A673 (cell line): ENCODE data around the gene SH3RF1. TPM values are rescaled to one million over a fixed set of nuclear protein-coding genes. Genes with fewer than 3 reads are reported as not detected.

ENCODE experiments used
- BruUV-seq: library from RNA; stranded (reverse); fragments of 400-500 nt; replicated peaks from 2 replicates; lab custom pipeline; 2021; lab: Mats Ljungman, UMichigan
- CTCF ChIA-PET: fragments of 300-600 bp; sonication (Branson Sonifier 250); formaldehyde crosslinking; loops from one replicate; lab custom pipeline; 2022; ENCODE audit warnings: antibody characterized with exemption; lab: Charles Lee
- POLR2A ChIA-PET: fragments of 300-600 bp; sonication (Branson Sonifier 250); formaldehyde crosslinking; loops from one replicate; lab custom pipeline; 2022; ENCODE audit warnings: antibody characterized with exemption; ENCODE audit not compliant: low non-redundant PET; lab: Charles Lee
- DNase-seq: peaks from one replicate; pipeline ENCODE4 v3.0.0-alpha.2; 2015; ENCODE audit warnings: low spot score
- H3K27ac ChIP-seq: fragments of 200-600 bp; sonication (generic); 2 replicates; pipeline ENCODE4 v1.5.1; 2016; ENCODE audit warnings: mixed run types, low read depth, mild to moderate bottlenecking, mixed read lengths, antibody characterized with exemption, low read length; ENCODE audit not compliant: poor library complexity, severe bottlenecking
- H3K27me3 ChIP-seq: fragments of 200-600 bp; sonication (generic); replicated peaks from 2 replicates; pipeline ENCODE4 v1.6.1; 2017; ENCODE audit warnings: mixed run types, low read depth, mild to moderate bottlenecking, mixed read lengths, antibody characterized with exemption, low read length; ENCODE audit not compliant: insufficient read depth, poor library complexity
- H3K36me3 ChIP-seq: fragments of 200-600 bp; sonication (generic); 2 replicates; pipeline ENCODE4 v1.6.1; 2016; ENCODE audit warnings: mixed run types, mild to moderate bottlenecking, mixed read lengths, antibody characterized with exemption, low read length; ENCODE audit not compliant: insufficient read depth, poor library complexity, severe bottlenecking
- H3K4me1 ChIP-seq: fragments of 200-600 bp; sonication (generic); 2 replicates; pipeline ENCODE4 v1.6.1; 2017; ENCODE audit warnings: mixed run types, mild to moderate bottlenecking, mixed read lengths, antibody characterized with exemption, low read length; ENCODE audit not compliant: insufficient read depth, poor library complexity, severe bottlenecking
- H3K4me3 ChIP-seq: fragments of 200-600 bp; sonication (generic); 2 replicates; pipeline ENCODE4 v1.5.1; 2016; ENCODE audit warnings: low read depth, mixed run types, mild to moderate bottlenecking, mixed read lengths, low read length; ENCODE audit not compliant: poor library complexity, severe bottlenecking
- H3K9me3 ChIP-seq: fragments of 200-600 bp; sonication (generic); 2 replicates; pipeline ENCODE4 v1.6.1; 2016; ENCODE audit warnings: mixed run types, low read depth, mild to moderate bottlenecking, mixed read lengths, antibody characterized with exemption, low read length; ENCODE audit not compliant: poor library complexity, severe bottlenecking
- EZH2 ChIP-seq: fragments of 200-600 bp; sonication (generic); IDR thresholded peaks from 2 replicates; pipeline ENCODE4 v1.6.1; 2017; ENCODE audit warnings: borderline replicate concordance, low read depth, mild to moderate bottlenecking, mixed read lengths, antibody characterized with exemption, low read length; ENCODE audit not compliant: poor library complexity, severe bottlenecking
- intact Hi-C: fragments of 100-400 bp; cut with micrococcal nuclease; formaldehyde crosslinking; loops from one replicate; pipeline ENCODE4 v1.10.0; 2022; ENCODE audit not compliant: unreplicated experiment
- total RNA-seq: library from RNA; stranded (reverse); gene quantifications from 2 replicates; pipeline ENCODE4 v1.2.3, GENCODE V29; 2021
- TF ChIP-seq, protein P1 (sequence below): fragments of 300-800, 200-600 bp; sonication (generic); conservative IDR thresholded peaks from 2 replicates; pipeline ENCODE4 v1.5.1; 2017; ENCODE audit warnings: low read depth, mild to moderate bottlenecking, antibody characterized with exemption, low read length, moderate library complexity, mixed read lengths

SH3RF1 gene
- total RNA-seq, 1 experiment from 2014 or later = 15.3 TPM

- H3K4me3 ChIP-seq = no peak overlapping the region
- H3K4me1 ChIP-seq = peaks cover 12% of the 10 kb centered on the region
- H3K27ac ChIP-seq = no peak overlapping the region
- intact Hi-C loops = no loop called here
- BruUV-seq = no TSS peak
- H3K36me3 ChIP-seq = no peaks in the 10 kb centered on the region
- TF ChIP-seq, protein P1, sequence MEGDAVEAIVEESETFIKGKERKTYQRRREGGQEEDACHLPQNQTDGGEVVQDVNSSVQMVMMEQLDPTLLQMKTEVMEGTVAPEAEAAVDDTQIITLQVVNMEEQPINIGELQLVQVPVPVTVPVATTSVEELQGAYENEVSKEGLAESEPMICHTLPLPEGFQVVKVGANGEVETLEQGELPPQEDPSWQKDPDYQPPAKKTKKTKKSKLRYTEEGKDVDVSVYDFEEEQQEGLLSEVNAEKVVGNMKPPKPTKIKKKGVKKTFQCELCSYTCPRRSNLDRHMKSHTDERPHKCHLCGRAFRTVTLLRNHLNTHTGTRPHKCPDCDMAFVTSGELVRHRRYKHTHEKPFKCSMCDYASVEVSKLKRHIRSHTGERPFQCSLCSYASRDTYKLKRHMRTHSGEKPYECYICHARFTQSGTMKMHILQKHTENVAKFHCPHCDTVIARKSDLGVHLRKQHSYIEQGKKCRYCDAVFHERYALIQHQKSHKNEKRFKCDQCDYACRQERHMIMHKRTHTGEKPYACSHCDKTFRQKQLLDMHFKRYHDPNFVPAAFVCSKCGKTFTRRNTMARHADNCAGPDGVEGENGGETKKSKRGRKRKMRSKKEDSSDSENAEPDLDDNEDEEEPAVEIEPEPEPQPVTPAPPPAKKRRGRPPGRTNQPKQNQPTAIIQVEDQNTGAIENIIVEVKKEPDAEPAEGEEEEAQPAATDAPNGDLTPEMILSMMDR = no peak
- TF ChIP-seq EZH2 = no peak
- no peaks in the 10 kb centered on the region for H3K9me3 ChIP-seq
- H3K27me3 ChIP-seq = no peaks in the 10 kb centered on the region
- ChIA-PET CTCF (no interaction called here), POLR2A (no interaction called here)
- no peak for DNase-seq
These were observed 221.8 kb downstream of the SH3RF1 start for GRCh38 chr4:169048868-169049414.

GRCh38 chr4:169047956-169048355 lies 222.8 kb downstream of the SH3RF1 start:
- no peak for DNase-seq
- Histone ChIP-seq H3K27ac (no peak overlapping the region), H3K4me3 (no peak overlapping the region), H3K36me3 (no peaks in the 10 kb centered on the region), H3K4me1 (peaks cover 12% of the 10 kb centered on the region), H3K9me3 (no peaks in the 10 kb centered on the region), H3K27me3 (no peaks in the 10 kb centered on the region)
- TF ChIP-seq, protein P1 = no peak
- no peak for TF ChIP-seq EZH2
- intact Hi-C loops = no loop called here
- CTCF ChIA-PET = no interaction called here
- no TSS peak for BruUV-seq
- POLR2A ChIA-PET = interaction anchor here (0.7 kb wide), 1 partner anchor 92 kb away, joined by 12 read pairs; no protein-coding TSS in a partner anchor

DNA sequence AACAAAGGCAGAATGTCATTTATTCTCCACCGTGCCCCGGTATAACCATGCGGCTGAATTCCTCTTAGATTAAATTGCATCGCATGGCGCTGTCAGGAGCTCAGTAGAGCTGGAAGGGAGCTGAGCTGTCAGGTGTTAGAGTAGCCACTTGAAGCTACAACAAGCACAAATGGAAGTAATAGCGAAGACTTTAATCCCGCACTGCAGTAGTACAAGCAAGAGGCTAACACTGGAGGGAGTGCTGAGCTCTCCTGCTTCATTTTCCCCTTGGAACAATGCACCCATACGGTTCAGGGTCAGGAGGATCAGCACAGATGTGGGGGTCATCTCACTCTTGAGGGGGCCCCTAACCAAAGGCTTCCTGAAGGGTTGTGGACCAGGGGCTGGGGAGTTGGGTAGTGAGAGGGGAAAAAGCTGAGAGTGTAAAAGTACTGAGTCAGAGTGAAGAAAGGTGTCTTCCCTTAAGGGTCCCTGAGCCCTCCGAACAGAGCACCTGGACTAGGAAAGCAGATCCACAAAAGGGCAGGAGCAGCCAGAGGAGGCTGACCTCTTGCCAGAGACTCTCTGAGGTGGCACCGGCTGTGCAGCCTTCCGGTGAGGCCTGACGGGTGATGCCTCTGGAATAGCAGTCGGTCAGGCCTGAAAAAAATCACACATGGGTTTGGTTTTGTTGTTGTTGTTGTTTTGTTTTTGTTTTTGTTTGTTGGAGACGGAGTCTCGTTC lies 224.7 kb downstream of the SH3RF1 start:
- no peak for TF ChIP-seq EZH2
- TF ChIP-seq, protein P1 = peak; percentile 36
- CTCF ChIA-PET = no interaction called here
- no peaks in the 10 kb centered on the region for H3K9me3 ChIP-seq
- H3K4me3 ChIP-seq = no peak overlapping the region
- intact Hi-C loops = no loop called here
- H3K36me3 ChIP-seq = no peaks in the 10 kb centered on the region
- H3K27ac ChIP-seq = no peak overlapping the region
- H3K27me3 ChIP-seq = no peaks in the 10 kb centered on the region
- POLR2A ChIA-PET = no interaction called here
- peaks cover 12% of the 10 kb centered on the region for H3K4me1 ChIP-seq
- BruUV-seq = no TSS peak
- no peak for DNase-seq
